IMR-90 (cell line): Measurements from ENCODE around the gene OR13C9. TPM values are rescaled to one million over a fixed set of nuclear protein-coding genes. Genes with fewer than 3 reads are reported as not detected.

ENCODE experiments used
- ATAC-seq: fragments of 200-7000 bp; cut with Tn5 transposase; 2 replicates; pipeline ENCODE4 v1.9.1; 2020; ENCODE audit warnings: low read depth, mild to moderate bottlenecking, moderate library complexity
- BruUV-seq: library from RNA; stranded (reverse); fragments of 400-500 nt; replicated peaks from 2 replicates; lab custom pipeline; 2021; lab: Mats Ljungman, UMichigan
- CTCF ChIA-PET: fragments of 300-600 bp; formaldehyde crosslinking; extraction: SDS; loops from one replicate; lab custom pipeline; 2021; ENCODE audit warnings: antibody characterized with exemption; lab: Yijun Ruan, JAX
- POLR2A ChIA-PET: fragments of 300-600 bp; sonication (Branson Sonifier 250); formaldehyde crosslinking; loops from one replicate; lab custom pipeline; 2022; ENCODE audit warnings: antibody characterized with exemption; ENCODE audit not compliant: unreplicated experiment; lab: Charles Lee
- DNase-seq: peaks from one replicate; pipeline ENCODE4 v3.0.0; 2013
- H2AFZ ChIP-seq: replicated peaks from 2 replicates; pipeline ENCODE3; 2013; ENCODE audit warnings: low read length, mild to moderate bottlenecking; ENCODE audit not compliant: poor library complexity
- H2AK5ac ChIP-seq: 2 replicates; pipeline ENCODE4 v1.6.1; 2013; ENCODE audit warnings: low read depth, low read length, inconsistent platforms
- H2AK9ac ChIP-seq: replicated peaks from 2 replicates; pipeline ENCODE3; 2013; ENCODE audit warnings: mild to moderate bottlenecking, low read depth, low read length, moderate library complexity; ENCODE audit not compliant: poor library complexity
- H2BK120ac ChIP-seq: 2 replicates; pipeline ENCODE4 v1.6.1; 2013; ENCODE audit warnings: low read depth, low read length, inconsistent platforms
- H2BK15ac ChIP-seq: 3 replicates; pipeline ENCODE4 v1.6.1; 2013; ENCODE audit warnings: low read depth, low read length, inconsistent platforms
- H2BK20ac ChIP-seq: 2 replicates; pipeline ENCODE4 v1.6.1; 2013; ENCODE audit warnings: low read depth, mild to moderate bottlenecking, inconsistent platforms, low read length, moderate library complexity
- H2BK5ac ChIP-seq: 2 replicates; pipeline ENCODE4 v1.6.1; 2013; ENCODE audit warnings: mild to moderate bottlenecking, low read depth, low read length, inconsistent platforms; ENCODE audit not compliant: poor library complexity, severe bottlenecking
- H3K14ac ChIP-seq: replicated peaks from 2 replicates; pipeline ENCODE4 v1.6.1; 2013; ENCODE audit warnings: low read depth, low read length, inconsistent platforms
- H3K18ac ChIP-seq: 2 replicates; pipeline ENCODE4 v1.6.1; 2013; ENCODE audit warnings: low read depth, low read length, control low read depth
- H3K23ac ChIP-seq: 2 replicates; pipeline ENCODE4 v1.6.1; 2013; ENCODE audit warnings: low read depth, low read length, inconsistent platforms
- H3K27ac ChIP-seq: 2 replicates; pipeline ENCODE4 v1.5.1; 2013; ENCODE audit warnings: mild to moderate bottlenecking, control low read depth, low read length; ENCODE audit not compliant: insufficient read depth
- H3K27me3 ChIP-seq: 2 replicates; pipeline ENCODE4 v1.6.1; 2013; ENCODE audit warnings: low read length; ENCODE audit not compliant: control insufficient read depth, insufficient read depth
- H3K36me3 ChIP-seq: 2 replicates; pipeline ENCODE4 v1.6.1; 2013; ENCODE audit warnings: low read length, mixed read lengths; ENCODE audit not compliant: control insufficient read depth, insufficient read depth
- H3K4ac ChIP-seq: 2 replicates; pipeline ENCODE4 v1.6.1; 2013; ENCODE audit warnings: low read depth, low read length, inconsistent platforms
- H3K4me1 ChIP-seq: 2 replicates; pipeline ENCODE4 v1.6.1; 2013; ENCODE audit warnings: low read length, mixed read lengths; ENCODE audit not compliant: control insufficient read depth, insufficient read depth
- H3K4me2 ChIP-seq: 2 replicates; pipeline ENCODE4 v1.6.1; 2013; ENCODE audit warnings: low read depth, mild to moderate bottlenecking, control low read depth, low read length, moderate library complexity
- H3K4me3 ChIP-seq: 2 replicates; pipeline ENCODE4 v1.5.1; 2013; ENCODE audit warnings: low read depth, mild to moderate bottlenecking, control low read depth, low read length, moderate library complexity; ENCODE audit not compliant: insufficient read depth
- H3K56ac ChIP-seq: 2 replicates; pipeline ENCODE4 v1.6.1; 2013; ENCODE audit warnings: low read length, inconsistent platforms; ENCODE audit not compliant: insufficient read depth; ENCODE audit errors: extremely low read depth
- H3K79me1 ChIP-seq, 2 experiments: 2 replicates each; pipeline ENCODE4 v1.6.1; 2013; ENCODE audit warnings: low read length in 2 of 2, inconsistent platforms in 1 of 2, low read depth in 1 of 2
- H3K9ac ChIP-seq: 2 replicates; pipeline ENCODE4 v1.6.1; 2013; ENCODE audit warnings: low read depth, low read length, control low read depth
- H3K9me1 ChIP-seq: 2 replicates; pipeline ENCODE4 v1.6.1; 2013; ENCODE audit warnings: low read length, inconsistent platforms; ENCODE audit not compliant: insufficient read depth
- H3K9me3 ChIP-seq: 2 replicates; pipeline ENCODE4 v1.6.1; 2013; ENCODE audit warnings: low read length; ENCODE audit not compliant: control insufficient read depth, insufficient read depth
- H4K20me1 ChIP-seq: 2 replicates; pipeline ENCODE4 v1.6.1; 2013; ENCODE audit warnings: low read length, inconsistent platforms; ENCODE audit not compliant: insufficient read depth
- H4K5ac ChIP-seq: 2 replicates; pipeline ENCODE4 v1.6.1; 2013; ENCODE audit warnings: mild to moderate bottlenecking, low read depth, low read length, control low read depth
- H4K8ac ChIP-seq, 2 experiments: 2 replicates each; pipeline ENCODE4 v1.6.1; 2013; ENCODE audit warnings: low read depth in 2 of 2, low read length in 2 of 2, control low read depth in 1 of 2, inconsistent platforms in 1 of 2
- H4K91ac ChIP-seq: 2 replicates; pipeline ENCODE4 v1.6.1; 2013; ENCODE audit warnings: low read depth, low read length, inconsistent platforms; ENCODE audit not compliant: insufficient read depth
- BHLHE40 ChIP-seq: fragments of 150-350 bp; IDR thresholded peaks from 2 replicates; pipeline ENCODE4 v1.6.1; 2016; ENCODE audit warnings: mild to moderate bottlenecking, low read depth, low read length
- CEBPB ChIP-seq: IDR thresholded peaks from 2 replicates; pipeline ENCODE4 v1.6.1; 2012; ENCODE audit warnings: low read depth, low read length, improper control_type of control experiment
- CHD1 ChIP-seq: IDR thresholded peaks from 2 replicates; pipeline ENCODE4 v1.6.1; 2012; ENCODE audit warnings: low read depth, low read length, improper control_type of control experiment
- FOS ChIP-seq: fragments of 150-350 bp; IDR thresholded peaks from 2 replicates; pipeline ENCODE4 v1.6.1; 2016; ENCODE audit warnings: low read depth, low read length
- MAFK ChIP-seq: IDR thresholded peaks from 2 replicates; pipeline ENCODE4 v1.6.1; 2012; ENCODE audit warnings: low read depth, low read length, improper control_type of control experiment
- MAZ ChIP-seq: IDR thresholded peaks from 2 replicates; pipeline ENCODE4 v1.6.1; 2012; ENCODE audit warnings: low read depth, mild to moderate bottlenecking, low read length, improper control_type of control experiment, moderate library complexity, borderline replicate concordance
- MXI1 ChIP-seq: IDR thresholded peaks from 2 replicates; pipeline ENCODE4 v1.6.1; 2012; ENCODE audit warnings: low read depth, mild to moderate bottlenecking, low read length, moderate library complexity, borderline replicate concordance
- NFE2L2 ChIP-seq: fragments of 150-350 bp; IDR thresholded peaks from 2 replicates; pipeline ENCODE4 v1.6.1; 2016; ENCODE audit warnings: low read depth, mild to moderate bottlenecking, low read length
- POLR2A ChIP-seq: IDR thresholded peaks from 2 replicates; pipeline ENCODE4 v1.6.1; 2012; ENCODE audit warnings: mild to moderate bottlenecking, low read depth, low read length
- RAD21 ChIP-seq: IDR thresholded peaks from 2 replicates; pipeline ENCODE4 v1.6.1; 2012; ENCODE audit warnings: low read length, improper control_type of control experiment
- RCOR1 ChIP-seq: IDR thresholded peaks from 2 replicates; pipeline ENCODE4 v1.6.1; 2012; ENCODE audit warnings: mild to moderate bottlenecking, low read length, improper control_type of control experiment; ENCODE audit not compliant: insufficient replicate concordance
- RFX5 ChIP-seq: IDR thresholded peaks from 2 replicates; pipeline ENCODE4 v1.8.0; 2012; ENCODE audit warnings: low read depth, mild to moderate bottlenecking, low read length, moderate library complexity
- SMC3 ChIP-seq: fragments of 150-350 bp; IDR thresholded peaks from 2 replicates; pipeline ENCODE4 v1.6.1; 2016; ENCODE audit warnings: low read depth, mild to moderate bottlenecking, antibody characterized with exemption, low read length, moderate library complexity
- WGBS, 2 experiments: methylation state at CpG; one replicate each; pipeline versions ENCODE4 v1.1.5 to v1.1.7; 2013; ENCODE audit warnings: missing lambda C conversion rate in 2 of 2; ENCODE audit not compliant: insufficient read length in 1 of 2; ENCODE audit errors: extremely low coverage in 2 of 2; 5-methylcytosine and 5-hydroxymethylcytosine counted together
- dilution Hi-C: fragments of 300-500 bp; cut with HindIII; formaldehyde crosslinking; loops from one replicate; pipeline ENCODE4 v1.14.3; 2018; ENCODE audit warnings: low sequenced_read_pairs; ENCODE audit not compliant: unreplicated experiment
- in situ Hi-C: fragments of 300-500 bp; cut with MboI; formaldehyde crosslinking; loops from 3 replicates; pipeline ENCODE4 v1.14.3; 2019; ENCODE audit warnings: low sequenced_read_pairs, inconsistent platforms, mixed read lengths
- intact Hi-C: fragments of 100-400 bp; cut with micrococcal nuclease; formaldehyde crosslinking; loops from 2 replicates; pipeline ENCODE4 v1.10.0; 2022
- polyA plus RNA-seq, 3 experiments: library from polyadenylated mRNA; depleted of rRNA; stranded (reverse); fragments of >200 nt; gene quantifications; 2 replicates each; pipeline ENCODE4 v1.2.3, GENCODE V29; 2012; ENCODE audit warnings: low replicate concordance in 1 of 3
- total RNA-seq: library from RNA; depleted of rRNA; stranded (reverse); fragments of >200 nt; gene quantifications from 2 replicates; pipeline ENCODE4 v1.2.3, GENCODE V29; 2012
- TF ChIP-seq, protein P1 (sequence below): conservative IDR thresholded peaks from 2 replicates; pipeline ENCODE4 v1.5.1; 2012; ENCODE audit warnings: mild to moderate bottlenecking, low read depth, low read length, improper control_type of control experiment
- TF ChIP-seq, protein P2 (sequence below): fragments of 150-350 bp; IDR thresholded peaks from 2 replicates; pipeline ENCODE4 v1.6.1; 2016; ENCODE audit warnings: low read depth, mild to moderate bottlenecking, low read length, moderate library complexity, borderline replicate concordance
- TF ChIP-seq, protein P3 (sequence below): fragments of 150-350 bp; IDR thresholded peaks from 2 replicates; pipeline ENCODE4 v1.6.1; 2017; ENCODE audit warnings: mild to moderate bottlenecking, antibody characterized with exemption, low read length, low read depth

OR13C9 gene
- total and polyA plus RNA-seq, 2 of the 4 experiments (the other 2 are of a cell fraction): not detected

DNA sequence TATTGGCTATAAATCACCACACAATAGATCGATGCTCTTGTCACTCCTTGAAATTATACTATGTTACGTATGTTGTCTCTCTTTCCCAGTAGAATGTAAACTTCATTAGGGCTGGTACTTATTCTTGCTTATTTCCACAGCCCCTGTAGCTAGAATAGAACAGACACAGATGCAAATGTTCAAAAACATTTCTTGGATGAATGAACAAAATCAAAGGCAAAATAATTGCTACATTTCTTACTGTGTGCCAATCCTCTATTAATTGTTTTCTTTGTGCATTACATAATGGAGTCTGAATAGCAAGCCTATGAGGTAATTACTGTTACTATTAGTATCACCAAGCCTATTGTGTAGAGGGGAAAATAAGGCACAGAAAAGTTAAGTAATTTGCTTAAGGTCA is 11.9 kb downstream of the OR13C9 start:
- Histone ChIP-seq H3K27ac (no peak overlapping the region), H3K56ac (no peak overlapping the region), H3K9ac (no peak overlapping the region), H2AFZ (no peak overlapping the region), H4K8ac (no peak overlapping the region), H2BK5ac (no peak overlapping the region), H3K27me3 (no peaks in the 10 kb centered on the region), H3K79me1 (no peaks in the 10 kb centered on the region), H3K4me3 (no peak overlapping the region), H2AK9ac (no peak overlapping the region), H3K36me3 (no peaks in the 10 kb centered on the region), H4K91ac (no peak overlapping the region), H3K4me2 (no peak overlapping the region), H3K4me1 (no peaks in the 10 kb centered on the region), H3K14ac (no peak overlapping the region), H2BK120ac (no peak overlapping the region), H3K9me3 (0 out of 2 replicates have a peak, but pooled peaks cover 2% of the 10 kb centered on the region), H4K5ac (no peak overlapping the region), H3K4ac (no peak overlapping the region), H2AK5ac (no peak overlapping the region), H3K9me1 (no peaks in the 10 kb centered on the region), H3K18ac (no peak overlapping the region), H4K20me1 (no peaks in the 10 kb centered on the region), H3K23ac (no peak overlapping the region), H2BK20ac (no peak overlapping the region), H2BK15ac (no peak overlapping the region)
- no CpG with 5 or more reads among the region's 2 CpGs for WGBS, 2 experiments
- in situ Hi-C loops (no loop called here), intact Hi-C loops (no loop called here), dilution Hi-C loops (no loop called here)
- BruUV-seq: no TSS peak
- ChIA-PET CTCF (no interaction called here), POLR2A (no interaction called here)
- ATAC-seq (no peak), DNase-seq (no peak)
- TF ChIP-seq BHLHE40 (no peak), SMC3 (no peak), RFX5 (no peak), MAFK (no peak), CEBPB (no peak), RCOR1 (no peak), CHD1 (no peak), NFE2L2 (no peak), MXI1 (no peak), MAZ (no peak), FOS (no peak), POLR2A (no peak), RAD21 (no peak)
- TF ChIP-seq, protein P1, sequence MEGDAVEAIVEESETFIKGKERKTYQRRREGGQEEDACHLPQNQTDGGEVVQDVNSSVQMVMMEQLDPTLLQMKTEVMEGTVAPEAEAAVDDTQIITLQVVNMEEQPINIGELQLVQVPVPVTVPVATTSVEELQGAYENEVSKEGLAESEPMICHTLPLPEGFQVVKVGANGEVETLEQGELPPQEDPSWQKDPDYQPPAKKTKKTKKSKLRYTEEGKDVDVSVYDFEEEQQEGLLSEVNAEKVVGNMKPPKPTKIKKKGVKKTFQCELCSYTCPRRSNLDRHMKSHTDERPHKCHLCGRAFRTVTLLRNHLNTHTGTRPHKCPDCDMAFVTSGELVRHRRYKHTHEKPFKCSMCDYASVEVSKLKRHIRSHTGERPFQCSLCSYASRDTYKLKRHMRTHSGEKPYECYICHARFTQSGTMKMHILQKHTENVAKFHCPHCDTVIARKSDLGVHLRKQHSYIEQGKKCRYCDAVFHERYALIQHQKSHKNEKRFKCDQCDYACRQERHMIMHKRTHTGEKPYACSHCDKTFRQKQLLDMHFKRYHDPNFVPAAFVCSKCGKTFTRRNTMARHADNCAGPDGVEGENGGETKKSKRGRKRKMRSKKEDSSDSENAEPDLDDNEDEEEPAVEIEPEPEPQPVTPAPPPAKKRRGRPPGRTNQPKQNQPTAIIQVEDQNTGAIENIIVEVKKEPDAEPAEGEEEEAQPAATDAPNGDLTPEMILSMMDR: no peak
- TF ChIP-seq, protein P2, sequence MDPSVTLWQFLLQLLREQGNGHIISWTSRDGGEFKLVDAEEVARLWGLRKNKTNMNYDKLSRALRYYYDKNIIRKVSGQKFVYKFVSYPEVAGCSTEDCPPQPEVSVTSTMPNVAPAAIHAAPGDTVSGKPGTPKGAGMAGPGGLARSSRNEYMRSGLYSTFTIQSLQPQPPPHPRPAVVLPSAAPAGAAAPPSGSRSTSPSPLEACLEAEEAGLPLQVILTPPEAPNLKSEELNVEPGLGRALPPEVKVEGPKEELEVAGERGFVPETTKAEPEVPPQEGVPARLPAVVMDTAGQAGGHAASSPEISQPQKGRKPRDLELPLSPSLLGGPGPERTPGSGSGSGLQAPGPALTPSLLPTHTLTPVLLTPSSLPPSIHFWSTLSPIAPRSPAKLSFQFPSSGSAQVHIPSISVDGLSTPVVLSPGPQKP: no peak
- TF ChIP-seq, protein P3, sequence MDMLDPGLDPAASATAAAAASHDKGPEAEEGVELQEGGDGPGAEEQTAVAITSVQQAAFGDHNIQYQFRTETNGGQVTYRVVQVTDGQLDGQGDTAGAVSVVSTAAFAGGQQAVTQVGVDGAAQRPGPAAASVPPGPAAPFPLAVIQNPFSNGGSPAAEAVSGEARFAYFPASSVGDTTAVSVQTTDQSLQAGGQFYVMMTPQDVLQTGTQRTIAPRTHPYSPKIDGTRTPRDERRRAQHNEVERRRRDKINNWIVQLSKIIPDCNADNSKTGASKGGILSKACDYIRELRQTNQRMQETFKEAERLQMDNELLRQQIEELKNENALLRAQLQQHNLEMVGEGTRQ: no peak
